Sigmoid colon (tissue), 4 donors: Measurements from ENCODE around the gene PCDHB14.
"Not testable (repeated sequence)": the region's sequence is repeated elsewhere in the genome, so short reads cannot be mapped to it uniquely, and the experiment has no call there.

Experiments
- CTCF ChIP-seq, 4 experiments: fragments of 450-650 bp in 3 of 4; fragments of 200-600 bp in 1 of 4; IDR thresholded peaks; one replicate each; pipeline ENCODE4 v1.5.1; 2016 to 2019; ENCODE audit warnings: antibody characterized with exemption in 4 of 4, mild to moderate bottlenecking in 3 of 4, moderate library complexity in 2 of 4
- EP300 ChIP-seq, 4 donors: sonication (generic); formaldehyde crosslinking; IDR thresholded peaks; one replicate each; pipeline ENCODE4 v1.6.1; 2017; ENCODE audit warnings: antibody characterized with exemption in 4 of 4
- POLR2A ChIP-seq, 2 donors: fragments of 450-650 bp; IDR thresholded peaks; one replicate each; pipeline ENCODE4 v1.6.1; 2016; ENCODE audit warnings: antibody characterized with exemption in 2 of 2, mild to moderate bottlenecking in 2 of 2, moderate library complexity in 2 of 2
- POLR2AphosphoS5 ChIP-seq, 4 donors: sonication (generic); formaldehyde crosslinking; IDR thresholded peaks; one replicate each; pipeline ENCODE4 v1.6.1; 2017; ENCODE audit warnings: antibody characterized with exemption in 4 of 4

GRCh38 chr5:141177577-141178191, 45.5 kb upstream of the PCDHB14 start, which contains the start of gene PCDHB8:
- not testable (repeated sequence) for TF ChIP-seq POLR2AphosphoS5, EP300, CTCF, POLR2A (IDR thresholded peaks at IDR 0.05)
